Measurements from ENCODE around the gene GALNTL6. TPM values are rescaled to one million over a fixed set of nuclear protein-coding genes. Genes with fewer than 3 reads are reported as not detected.
"Not testable (repeated sequence)": the region's sequence is repeated elsewhere in the genome, so short reads cannot be mapped to it uniquely, and the experiment has no call there.

The GALNTL6 gene
- total RNA-seq, 1 donor: under 0.01 TPM

- DNase-seq (ENCODE audit: low read depth in 2 of 3, low spot score in 2 of 3): no peak
Measured at GRCh38 chr4:173038192-173038896, 1225.1 kb downstream of the GALNTL6 start.

- peak in 2 of 3 donors; percentile 6 to 45 for DNase-seq (ENCODE audit: low read depth in 2 of 3, low spot score in 2 of 3)
Measured at GRCh38 chr4:173039617-173040577, 1226.7 kb downstream of the GALNTL6 start.

- no peak for DNase-seq (ENCODE audit: low read depth in 2 of 3, low spot score in 2 of 3)
Measured at GRCh38 chr4:173041482-173041881, 1228.3 kb downstream of the GALNTL6 start.

- not testable (repeated sequence) for DNase-seq (ENCODE audit: low read depth in 2 of 3, low spot score in 2 of 3)
Measured at GRCh38 chr4:173042139-173042538, 1228.9 kb downstream of the GALNTL6 start.

GRCh38 chr4:173044340-173044739 is 1231.1 kb downstream of the GALNTL6 start:
- DNase-seq (ENCODE audit: low read depth in 2 of 3, low spot score in 2 of 3): no peak

- no peak for DNase-seq (ENCODE audit: low read depth in 2 of 3, low spot score in 2 of 3)
Measured at GRCh38 chr4:173045571-173045970, 1232.4 kb downstream of the GALNTL6 start.

GRCh38 chr4:173046144-173046543 is 1232.9 kb downstream of the GALNTL6 start:
- no peak for DNase-seq (ENCODE audit: low read depth in 2 of 3, low spot score in 2 of 3)

GRCh38 chr4:173046818-173047217 is 1233.6 kb downstream of the GALNTL6 start:
- DNase-seq (ENCODE audit: low read depth in 2 of 3, low spot score in 2 of 3): no peak

GRCh38 chr4:173051232-173051631 is 1238.0 kb downstream of the GALNTL6 start:
- no peak for DNase-seq (ENCODE audit: low read depth in 2 of 3, low spot score in 2 of 3)

GRCh38 chr4:173051716-173052115 is 1238.5 kb downstream of the GALNTL6 start:
- no peak for DNase-seq (ENCODE audit: low read depth in 2 of 3, low spot score in 2 of 3)

GRCh38 chr4:173052439-173052838 is 1239.2 kb downstream of the GALNTL6 start:
- no peak for DNase-seq (ENCODE audit: low read depth in 2 of 3, low spot score in 2 of 3)

- no peak for DNase-seq (ENCODE audit: low read depth in 2 of 3, low spot score in 2 of 3)
Measured at GRCh38 chr4:173056271-173056670, 1243.1 kb downstream of the GALNTL6 start.

GRCh38 chr4:173056710-173057109 is 1243.5 kb downstream of the GALNTL6 start:
- no peak for DNase-seq (ENCODE audit: low read depth in 2 of 3, low spot score in 2 of 3)

- DNase-seq (ENCODE audit: low read depth in 2 of 3, low spot score in 2 of 3): no peak
Measured at GRCh38 chr4:173057442-173057841, 1244.2 kb downstream of the GALNTL6 start.

GRCh38 chr4:173057901-173058300 is 1244.7 kb downstream of the GALNTL6 start:
- DNase-seq (ENCODE audit: low read depth in 2 of 3, low spot score in 2 of 3): no peak

GRCh38 chr4:173061160-173061559 is 1248.0 kb downstream of the GALNTL6 start:
- DNase-seq (ENCODE audit: low read depth in 2 of 3, low spot score in 2 of 3): no peak

GRCh38 chr4:173073939-173074500 is 1260.8 kb downstream of the GALNTL6 start:
- no peak for DNase-seq (ENCODE audit: low read depth in 2 of 3, low spot score in 2 of 3)

GRCh38 chr4:173074501-173074946 is 1261.3 kb downstream of the GALNTL6 start:
- peak in 1 of 3 donors; percentile 2 for DNase-seq (ENCODE audit: low read depth in 2 of 3, low spot score in 2 of 3)

GRCh38 chr4:173076903-173077634 is 1263.9 kb downstream of the GALNTL6 start:
- no peak for DNase-seq (ENCODE audit: low read depth in 2 of 3, low spot score in 2 of 3)

- no peak for DNase-seq (ENCODE audit: low read depth in 2 of 3, low spot score in 2 of 3)
Measured at GRCh38 chr4:173088144-173088543, 1274.9 kb downstream of the GALNTL6 start.

Data from hematopoietic multipotent progenitor cell (in vitro differentiated cells).